ENCODE results near the gene HTR3E.

HTR3E gene

GRCh38 chr3:184077881-184078280 lies 19.0 kb upstream of the HTR3E start:
- no peaks in the 10 kb centered on the region for H3K4me1 ChIP-seq (ENCODE audit: control insufficient read depth, insufficient read depth, low read length)
- no peak overlapping the region for H3K4me3 ChIP-seq (ENCODE audit: low read length)
- no peak overlapping the region for H3K9ac ChIP-seq (ENCODE audit: low read length)
- H3K36me3 ChIP-seq (ENCODE audit: control insufficient read depth, insufficient read depth, low read length): no peaks in the 10 kb centered on the region
- H3K9me3 ChIP-seq (ENCODE audit: control insufficient read depth, low read length): no peaks in the 10 kb centered on the region
- H3K27me3 ChIP-seq (ENCODE audit: control insufficient read depth, insufficient read depth, low read length): no peaks in the 10 kb centered on the region

- H3K27me3 ChIP-seq (ENCODE audit: control insufficient read depth, insufficient read depth, low read length): no peaks in the 10 kb centered on the region
Observed at GRCh38 chr3:184078851-184079250, 18.0 kb upstream of the HTR3E start.

GRCh38 chr3:184081116-184081830 lies 15.6 kb upstream of the HTR3E start:
- H3K9ac ChIP-seq (ENCODE audit: low read length): no peak overlapping the region
- H3K9me3 ChIP-seq (ENCODE audit: control insufficient read depth, low read length): no peaks in the 10 kb centered on the region
- no peaks in the 10 kb centered on the region for H3K36me3 ChIP-seq (ENCODE audit: control insufficient read depth, insufficient read depth, low read length)
- no peak overlapping the region for H3K4me3 ChIP-seq (ENCODE audit: low read length)
- H3K4me1 ChIP-seq (ENCODE audit: control insufficient read depth, insufficient read depth, low read length): no peaks in the 10 kb centered on the region
- H3K27me3 ChIP-seq (ENCODE audit: control insufficient read depth, insufficient read depth, low read length): no peaks in the 10 kb centered on the region

More at GRCh38 chr3:184078851-184079250, 18.0 kb upstream of the HTR3E start:
- Histone ChIP-seq H3K4me3 (ENCODE audit: low read length) (no peak overlapping the region), H3K9ac (ENCODE audit: low read length) (no peak overlapping the region), H3K36me3 (ENCODE audit: control insufficient read depth, insufficient read depth, low read length) (no peaks in the 10 kb centered on the region), H3K4me1 (ENCODE audit: control insufficient read depth, insufficient read depth, low read length) (no peaks in the 10 kb centered on the region), H3K9me3 (ENCODE audit: control insufficient read depth, low read length) (no peaks in the 10 kb centered on the region)

- Histone ChIP-seq H3K9ac (ENCODE audit: low read length) (no peak overlapping the region), H3K36me3 (ENCODE audit: control insufficient read depth, insufficient read depth, low read length) (no peaks in the 10 kb centered on the region), H3K4me3 (ENCODE audit: low read length) (no peak overlapping the region), H3K4me1 (ENCODE audit: control insufficient read depth, insufficient read depth, low read length) (no peaks in the 10 kb centered on the region), H3K27me3 (ENCODE audit: control insufficient read depth, insufficient read depth, low read length) (no peaks in the 10 kb centered on the region), H3K9me3 (ENCODE audit: control insufficient read depth, low read length) (no peaks in the 10 kb centered on the region)
Observed at GRCh38 chr3:184082034-184082433, 14.8 kb upstream of the HTR3E start.

GRCh38 chr3:184082465-184082864 lies 14.4 kb upstream of the HTR3E start:
- Histone ChIP-seq H3K9ac (ENCODE audit: low read length) (no peak overlapping the region), H3K27me3 (ENCODE audit: control insufficient read depth, insufficient read depth, low read length) (no peaks in the 10 kb centered on the region), H3K9me3 (ENCODE audit: control insufficient read depth, low read length) (no peaks in the 10 kb centered on the region), H3K4me1 (ENCODE audit: control insufficient read depth, insufficient read depth, low read length) (no peaks in the 10 kb centered on the region), H3K36me3 (ENCODE audit: control insufficient read depth, insufficient read depth, low read length) (no peaks in the 10 kb centered on the region), H3K4me3 (ENCODE audit: low read length) (no peak overlapping the region)

- no peaks in the 10 kb centered on the region for H3K9me3 ChIP-seq (ENCODE audit: control insufficient read depth, low read length)
- no peaks in the 10 kb centered on the region for H3K36me3 ChIP-seq (ENCODE audit: control insufficient read depth, insufficient read depth, low read length)
- H3K9ac ChIP-seq (ENCODE audit: low read length): no peak overlapping the region
- H3K27me3 ChIP-seq (ENCODE audit: control insufficient read depth, insufficient read depth, low read length): no peaks in the 10 kb centered on the region
- H3K4me1 ChIP-seq (ENCODE audit: control insufficient read depth, insufficient read depth, low read length): no peaks in the 10 kb centered on the region
- H3K4me3 ChIP-seq (ENCODE audit: low read length): no peak overlapping the region
Observed at GRCh38 chr3:184085389-184085852, 11.4 kb upstream of the HTR3E start.

GRCh38 chr3:184092199-184092598 lies 4.7 kb upstream of the HTR3E start:
- H3K9me3 ChIP-seq (ENCODE audit: control insufficient read depth, low read length): no peaks in the 10 kb centered on the region
- H3K4me3 ChIP-seq (ENCODE audit: low read length): no peak overlapping the region
- no peaks in the 10 kb centered on the region for H3K27me3 ChIP-seq (ENCODE audit: control insufficient read depth, insufficient read depth, low read length)
- no peaks in the 10 kb centered on the region for H3K4me1 ChIP-seq (ENCODE audit: control insufficient read depth, insufficient read depth, low read length)
- no peak overlapping the region for H3K9ac ChIP-seq (ENCODE audit: low read length)
- H3K36me3 ChIP-seq (ENCODE audit: control insufficient read depth, insufficient read depth, low read length): no peaks in the 10 kb centered on the region

GRCh38 chr3:184097556-184097955 lies 692 bp downstream of the HTR3E start:
- H3K36me3 ChIP-seq (ENCODE audit: control insufficient read depth, insufficient read depth, low read length): no peaks in the 10 kb centered on the region
- no peak overlapping the region for H3K9ac ChIP-seq (ENCODE audit: low read length)
- no peaks in the 10 kb centered on the region for H3K9me3 ChIP-seq (ENCODE audit: control insufficient read depth, low read length)
- H3K27me3 ChIP-seq (ENCODE audit: control insufficient read depth, insufficient read depth, low read length): peaks cover 9% of the 10 kb centered on the region
- H3K4me1 ChIP-seq (ENCODE audit: control insufficient read depth, insufficient read depth, low read length): no peaks in the 10 kb centered on the region
- no peak overlapping the region for H3K4me3 ChIP-seq (ENCODE audit: low read length)

- Histone ChIP-seq H3K4me3 (ENCODE audit: low read length) (no peak overlapping the region), H3K9me3 (ENCODE audit: control insufficient read depth, low read length) (no peaks in the 10 kb centered on the region), H3K36me3 (ENCODE audit: control insufficient read depth, insufficient read depth, low read length) (no peaks in the 10 kb centered on the region), H3K4me1 (ENCODE audit: control insufficient read depth, insufficient read depth, low read length) (no peaks in the 10 kb centered on the region), H3K27me3 (ENCODE audit: control insufficient read depth, insufficient read depth, low read length) (peaks cover 9% of the 10 kb centered on the region), H3K9ac (ENCODE audit: low read length) (no peak overlapping the region)
Observed at GRCh38 chr3:184099806-184100686, 3.2 kb downstream of the HTR3E start.

- H3K9ac ChIP-seq (ENCODE audit: low read length): no peak overlapping the region
- H3K27me3 ChIP-seq (ENCODE audit: control insufficient read depth, insufficient read depth, low read length): no peaks in the 10 kb centered on the region
- H3K36me3 ChIP-seq (ENCODE audit: control insufficient read depth, insufficient read depth, low read length): no peaks in the 10 kb centered on the region
- H3K9me3 ChIP-seq (ENCODE audit: control insufficient read depth, low read length): no peaks in the 10 kb centered on the region
- no peaks in the 10 kb centered on the region for H3K4me1 ChIP-seq (ENCODE audit: control insufficient read depth, insufficient read depth, low read length)
- H3K4me3 ChIP-seq (ENCODE audit: low read length): no peak overlapping the region
Observed at GRCh38 chr3:184110316-184110725, 13.5 kb downstream of the HTR3E start.

GRCh38 chr3:184116017-184116416 lies 19.2 kb downstream of the HTR3E start:
- no peak overlapping the region for H3K9ac ChIP-seq (ENCODE audit: low read length)
- no peaks in the 10 kb centered on the region for H3K36me3 ChIP-seq (ENCODE audit: control insufficient read depth, insufficient read depth, low read length)
- H3K27me3 ChIP-seq (ENCODE audit: control insufficient read depth, insufficient read depth, low read length): no peaks in the 10 kb centered on the region
- H3K9me3 ChIP-seq (ENCODE audit: control insufficient read depth, low read length): no peaks in the 10 kb centered on the region
- no peak overlapping the region for H3K4me3 ChIP-seq (ENCODE audit: low read length)
- H3K4me1 ChIP-seq (ENCODE audit: control insufficient read depth, insufficient read depth, low read length): no peaks in the 10 kb centered on the region

- Histone ChIP-seq H3K4me1 (ENCODE audit: control insufficient read depth, insufficient read depth, low read length) (no peaks in the 10 kb centered on the region), H3K27me3 (ENCODE audit: control insufficient read depth, insufficient read depth, low read length) (no peaks in the 10 kb centered on the region)
Observed at GRCh38 chr3:184117636-184118035, 20.8 kb downstream of the HTR3E start.

More at GRCh38 chr3:184117636-184118035, 20.8 kb downstream of the HTR3E start:
- Histone ChIP-seq H3K4me3 (ENCODE audit: low read length) (no peak overlapping the region), H3K36me3 (ENCODE audit: control insufficient read depth, insufficient read depth, low read length) (no peaks in the 10 kb centered on the region), H3K9ac (ENCODE audit: low read length) (no peak overlapping the region), H3K9me3 (ENCODE audit: control insufficient read depth, low read length) (no peaks in the 10 kb centered on the region)

All from mucosa of stomach (tissue), 1 donor.